Neural cell (in vitro differentiated cells): Measurements from ENCODE around the gene CCNL2.

Experiments used
- CTCF ChIP-seq: fragments of 450-650 bp; IDR thresholded peaks from 2 replicates; pipeline ENCODE4 v1.5.1; 2014; ENCODE audit warnings: antibody characterized with exemption, mild to moderate bottlenecking, moderate library complexity; ENCODE audit not compliant: poor library complexity, severe bottlenecking
- POLR2AphosphoS5 ChIP-seq: IDR thresholded peaks from 2 replicates; pipeline ENCODE4 v1.6.1; 2012

GRCh38 chr1:1387098-1388077, 11.7 kb downstream of the CCNL2 start:
- no peak for TF ChIP-seq CTCF
- TF ChIP-seq POLR2AphosphoS5, result no peak
